ENCODE data around the gene ZNF845.
"Not testable (repeated sequence)": the region's sequence is repeated elsewhere in the genome, so short reads cannot be mapped to it uniquely, and the experiment has no call there.

The ZNF845 gene

DNA sequence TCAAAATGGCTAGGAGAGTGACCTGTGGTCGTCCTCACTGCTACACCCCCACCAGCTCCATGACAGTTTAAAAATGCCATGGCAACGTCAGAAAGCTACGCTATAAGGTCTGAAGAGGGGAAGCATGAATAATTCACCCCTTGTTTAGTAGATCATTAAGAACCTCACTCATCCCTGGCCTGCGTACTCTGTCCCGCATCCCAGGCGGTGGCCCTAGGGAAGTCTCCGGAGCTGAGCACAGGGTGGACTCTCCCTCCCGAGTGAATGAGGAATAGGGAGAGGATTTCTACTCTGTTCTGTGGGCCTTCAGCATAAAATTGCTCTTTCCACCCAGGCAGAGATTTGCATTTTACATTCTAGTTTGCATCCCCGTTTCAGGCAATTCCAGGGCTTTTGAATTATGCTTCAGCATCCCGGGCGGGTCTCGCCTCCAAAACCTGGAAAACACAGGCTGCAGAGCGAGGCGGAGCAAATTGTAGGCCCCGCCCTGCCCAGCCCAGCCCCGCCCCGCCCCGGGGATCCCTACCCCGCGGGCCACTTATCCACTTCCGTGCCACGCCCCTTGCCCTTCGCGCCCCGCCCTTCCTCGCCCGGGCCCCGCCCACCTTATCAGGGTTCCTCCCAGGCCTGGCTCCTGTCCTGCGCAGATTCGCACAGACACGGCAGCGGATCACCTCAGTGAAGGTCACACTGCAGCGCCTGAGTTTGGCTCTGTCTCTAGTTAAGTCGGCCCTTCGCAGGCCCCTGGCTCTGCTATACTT, 24.5 kb downstream of the ZNF845 start:
- H3K4me3 ChIP-seq: no peak overlapping the region
- no peaks in the 10 kb centered on the region for H3K36me3 ChIP-seq (replicated peaks)
- no peaks in the 10 kb centered on the region for H3K27me3 ChIP-seq (ENCODE audit: low read depth)
- no peak for DNase-seq (ENCODE audit: low spot score in 2 of 2)
- in situ Hi-C loops (cut with MboI; ENCODE audit: low sequenced_read_pairs): loop anchor here (25.0 kb wide), 1 partner anchor 671 kb away; no protein-coding TSS in a partner anchor
- H3K4me1 ChIP-seq: no peaks in the 10 kb centered on the region
- peaks cover 6% of the 10 kb centered on the region; the same call in 1 of the 2 replicates for H3K9me3 ChIP-seq

- DNase-seq (ENCODE audit: low spot score in 2 of 2); H3K27me3 ChIP-seq (ENCODE audit: low read depth); H3K4me3 ChIP-seq; H3K36me3 ChIP-seq (replicated peaks); H3K4me1 ChIP-seq; H3K9me3 ChIP-seq: not testable (repeated sequence)
- in situ Hi-C loops (cut with MboI; ENCODE audit: low sequenced_read_pairs): loop anchor here (25.0 kb wide), 1 partner anchor 673 kb away; no protein-coding TSS in a partner anchor
These were observed 26.5 kb downstream of the ZNF845 start for GRCh38 chr19:53360056-53360455.

- Histone ChIP-seq H3K4me1 (no peaks in the 10 kb centered on the region), H3K9me3 (no peaks in the 10 kb centered on the region), H3K27me3 (ENCODE audit: low read depth) (no peaks in the 10 kb centered on the region), H3K4me3 (no peak within 1 kb of the TSS), H3K36me3 (replicated peaks) (no peaks in the 10 kb centered on the region)
- no peak for DNase-seq (ENCODE audit: low spot score in 2 of 2)
- in situ Hi-C loops (cut with MboI; ENCODE audit: low sequenced_read_pairs): loop anchor here (25.0 kb wide), 1 partner anchor 678 kb away; no protein-coding TSS in a partner anchor
These were observed 31.8 kb downstream of the ZNF845 start, which contains the start of gene ZNF525 for GRCh38 chr19:53365134-53365898. TSS of gene ZNF525 (plus strand) at chr19:53365705. CDS start at chr19:53372282, 6,577 bp downstream.

DNA sequence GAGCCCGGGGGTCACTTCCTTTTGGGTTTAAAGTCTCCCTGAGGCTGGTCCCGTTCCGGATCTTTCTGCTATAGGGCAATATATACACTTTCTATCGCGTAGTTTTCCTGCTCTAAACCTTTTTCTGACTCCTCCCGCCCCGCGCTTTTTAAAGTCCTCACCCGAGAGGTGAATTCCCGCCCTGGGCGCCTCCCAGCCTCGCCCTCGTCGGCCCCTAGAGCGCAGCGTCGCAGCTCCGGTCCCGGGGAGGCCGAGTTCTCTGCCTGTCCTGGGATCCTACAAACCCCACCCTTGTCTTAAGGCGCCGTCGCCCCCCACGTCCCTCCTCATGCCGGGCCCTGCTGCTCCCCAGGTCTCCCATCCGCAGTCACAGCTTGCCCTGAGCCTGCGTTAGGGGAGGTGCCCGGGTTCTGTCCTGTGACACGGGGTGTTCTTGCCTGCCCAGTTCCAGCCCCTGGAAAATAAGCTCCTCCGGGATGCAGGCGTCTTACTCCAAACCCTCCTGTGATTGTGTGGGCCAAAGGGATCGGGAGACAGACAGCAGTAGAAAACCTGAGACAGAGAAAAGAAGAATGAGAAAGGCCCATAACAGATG, 32.4 kb downstream of the ZNF845 start:
- H3K4me3 ChIP-seq: no peak overlapping the region
- DNase-seq (ENCODE audit: low spot score in 2 of 2): no peak
- no peaks in the 10 kb centered on the region for H3K4me1 ChIP-seq
- in situ Hi-C loops (cut with MboI; ENCODE audit: low sequenced_read_pairs): loop anchor here (25.0 kb wide), 1 partner anchor 679 kb away; no protein-coding TSS in a partner anchor
- no peaks in the 10 kb centered on the region for H3K36me3 ChIP-seq (replicated peaks)
- no peaks in the 10 kb centered on the region for H3K9me3 ChIP-seq
- no peaks in the 10 kb centered on the region for H3K27me3 ChIP-seq (ENCODE audit: low read depth)

DNA sequence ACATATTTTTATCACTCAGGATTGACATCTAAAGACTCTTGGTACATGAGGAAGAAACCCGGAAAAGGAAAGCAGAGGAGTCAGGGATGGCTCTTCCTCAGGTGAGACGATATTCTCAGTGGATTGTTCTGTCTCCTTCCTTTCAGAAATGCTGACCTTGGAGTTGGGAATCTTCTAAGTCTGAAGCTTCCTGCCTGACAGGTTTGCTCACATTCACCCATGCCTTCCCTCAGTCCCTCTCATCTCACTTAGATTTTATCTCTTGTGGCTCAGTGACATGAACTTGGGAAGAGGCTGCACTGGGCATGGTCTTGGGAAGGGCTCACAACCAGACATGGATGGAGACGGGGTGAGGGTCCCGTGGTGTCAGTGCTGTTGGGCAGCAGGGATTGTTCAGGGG, 38.6 kb downstream of the ZNF845 start:
- H3K4me1 ChIP-seq: no peaks in the 10 kb centered on the region
- no peaks in the 10 kb centered on the region for H3K27me3 ChIP-seq (ENCODE audit: low read depth)
- no peak overlapping the region for H3K4me3 ChIP-seq
- no peaks in the 10 kb centered on the region for H3K9me3 ChIP-seq
- no peak for DNase-seq (ENCODE audit: low spot score in 2 of 2)
- H3K36me3 ChIP-seq (replicated peaks): no peaks in the 10 kb centered on the region
- in situ Hi-C loops (cut with MboI; ENCODE audit: low sequenced_read_pairs): loop anchor here (25.0 kb wide), 1 partner anchor 685 kb away; no protein-coding TSS in a partner anchor

DNA sequence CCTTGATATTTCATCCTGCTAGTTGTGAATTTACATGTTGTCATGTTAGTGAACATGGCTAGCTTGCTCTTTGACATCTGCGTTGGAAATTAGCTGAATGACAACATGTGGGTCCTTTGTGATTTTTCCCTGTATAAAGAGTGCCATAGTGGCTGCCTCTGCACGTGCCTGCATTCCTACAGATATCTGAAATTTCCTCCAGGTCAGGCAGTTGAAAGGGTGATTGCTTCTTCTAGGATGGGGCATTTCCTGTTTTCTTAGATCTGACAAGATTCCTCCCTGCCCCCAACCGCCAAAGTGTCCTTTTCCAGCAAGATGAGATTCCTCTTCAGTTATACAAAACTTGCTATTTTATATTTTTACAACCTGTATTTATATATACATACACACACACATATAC, 40.7 kb downstream of the ZNF845 start:
- H3K4me3 ChIP-seq: no peak overlapping the region
- DNase-seq (ENCODE audit: low spot score in 2 of 2): no peak
- no peaks in the 10 kb centered on the region for H3K9me3 ChIP-seq
- no peaks in the 10 kb centered on the region for H3K27me3 ChIP-seq (ENCODE audit: low read depth)
- in situ Hi-C loops (cut with MboI; ENCODE audit: low sequenced_read_pairs): loop anchor here (25.0 kb wide), 1 partner anchor 687 kb away; no protein-coding TSS in a partner anchor
- no peaks in the 10 kb centered on the region for H3K36me3 ChIP-seq (replicated peaks)
- no peaks in the 10 kb centered on the region for H3K4me1 ChIP-seq

DNA sequence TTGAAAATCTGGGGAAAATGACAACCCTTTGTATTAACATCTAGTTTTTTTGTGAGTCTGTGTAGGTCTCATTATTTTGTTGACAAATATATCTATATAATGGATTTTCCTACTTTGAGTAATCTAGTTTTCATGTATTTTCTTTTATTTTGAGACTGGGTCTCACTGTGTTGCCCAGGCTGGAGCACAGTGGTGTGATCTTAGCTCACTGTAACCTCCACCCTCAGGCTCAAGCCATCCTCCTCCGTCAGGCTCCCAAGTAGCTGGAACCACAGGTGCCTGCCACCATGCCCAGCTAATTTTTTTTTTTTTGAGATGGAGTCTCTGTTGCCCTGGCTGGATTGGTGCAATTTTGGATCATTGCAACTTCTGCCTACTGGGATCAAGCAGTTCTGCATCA, 41.2 kb downstream of the ZNF845 start:
- Histone ChIP-seq H3K36me3 (replicated peaks) (no peaks in the 10 kb centered on the region), H3K27me3 (ENCODE audit: low read depth) (no peaks in the 10 kb centered on the region), H3K4me3 (no peak overlapping the region), H3K4me1 (no peaks in the 10 kb centered on the region), H3K9me3 (no peaks in the 10 kb centered on the region)
- no peak for DNase-seq (ENCODE audit: low spot score in 2 of 2)
- in situ Hi-C loops (cut with MboI; ENCODE audit: low sequenced_read_pairs): loop anchor here (25.0 kb wide), 1 partner anchor 687 kb away; no protein-coding TSS in a partner anchor

DNA sequence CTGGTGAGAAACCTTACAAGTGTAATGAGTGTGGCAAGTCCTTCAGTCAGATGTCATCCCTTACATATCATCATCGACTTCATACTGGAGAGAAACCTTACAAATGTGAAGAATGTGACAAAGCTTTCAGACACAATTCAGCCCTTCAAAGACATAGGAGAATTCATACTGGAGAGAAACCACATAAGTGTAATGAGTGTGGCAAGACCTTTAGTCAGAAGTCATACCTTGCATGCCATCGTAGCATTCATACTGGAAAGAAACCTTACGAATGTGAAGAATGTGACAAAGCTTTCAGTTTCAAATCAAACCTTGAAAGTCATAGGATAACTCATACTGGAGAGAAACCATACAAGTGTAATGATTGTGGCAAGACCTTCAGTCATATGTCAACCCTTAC, 47.8 kb downstream of the ZNF845 start:
- DNase-seq (ENCODE audit: low spot score in 2 of 2): no peak
- H3K36me3 ChIP-seq (replicated peaks): no peaks in the 10 kb centered on the region
- no peaks in the 10 kb centered on the region for H3K4me1 ChIP-seq
- no peak overlapping the region for H3K4me3 ChIP-seq
- in situ Hi-C loops (cut with MboI; ENCODE audit: low sequenced_read_pairs): no loop called here
- no peaks in the 10 kb centered on the region for H3K27me3 ChIP-seq (ENCODE audit: low read depth)
- H3K9me3 ChIP-seq: no peaks in the 10 kb centered on the region; the same call in 1 of the 2 replicates

GRCh38 chr19:53388168-53388567, 54.6 kb downstream of the ZNF845 start:
- no peak for DNase-seq (ENCODE audit: low spot score in 2 of 2)
- H3K9me3 ChIP-seq: no peaks in the 10 kb centered on the region; the same call in 1 of the 2 replicates
- in situ Hi-C loops (cut with MboI; ENCODE audit: low sequenced_read_pairs): no loop called here

DNA sequence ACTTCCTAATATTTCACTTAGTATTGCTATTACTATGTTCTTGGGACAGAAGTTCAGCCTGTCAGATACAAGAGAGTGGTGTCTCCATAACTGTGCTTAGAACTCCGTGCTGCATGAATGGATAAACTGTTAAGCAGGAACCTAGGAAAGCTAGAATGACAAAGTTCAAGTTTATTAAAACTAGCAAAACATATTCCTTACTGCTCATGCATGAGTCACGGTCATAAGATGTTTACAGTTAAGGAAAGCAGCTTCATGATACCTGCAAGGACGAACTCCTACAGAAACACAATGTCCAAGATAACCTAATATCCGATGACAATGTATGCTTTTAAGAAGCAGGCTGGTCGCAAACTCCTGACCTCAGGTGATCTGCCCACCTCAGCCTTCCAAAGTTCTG, 55.4 kb downstream of the ZNF845 start:
- Histone ChIP-seq H3K9me3 (no peaks in the 10 kb centered on the region; the same call in 1 of the 2 replicates), H3K36me3 (replicated peaks) (no peaks in the 10 kb centered on the region), H3K4me3 (no peak overlapping the region), H3K27me3 (ENCODE audit: low read depth) (no peaks in the 10 kb centered on the region), H3K4me1 (no peaks in the 10 kb centered on the region)
- in situ Hi-C loops (cut with MboI; ENCODE audit: low sequenced_read_pairs): no loop called here
- DNase-seq (ENCODE audit: low spot score in 2 of 2): no peak

More at GRCh38 chr19:53388168-53388567, 54.6 kb downstream of the ZNF845 start:
- H3K36me3 ChIP-seq (replicated peaks): no peaks in the 10 kb centered on the region
- no peaks in the 10 kb centered on the region for H3K27me3 ChIP-seq (ENCODE audit: low read depth)
- no peaks in the 10 kb centered on the region for H3K4me1 ChIP-seq
- H3K4me3 ChIP-seq: no peak overlapping the region

DNA sequence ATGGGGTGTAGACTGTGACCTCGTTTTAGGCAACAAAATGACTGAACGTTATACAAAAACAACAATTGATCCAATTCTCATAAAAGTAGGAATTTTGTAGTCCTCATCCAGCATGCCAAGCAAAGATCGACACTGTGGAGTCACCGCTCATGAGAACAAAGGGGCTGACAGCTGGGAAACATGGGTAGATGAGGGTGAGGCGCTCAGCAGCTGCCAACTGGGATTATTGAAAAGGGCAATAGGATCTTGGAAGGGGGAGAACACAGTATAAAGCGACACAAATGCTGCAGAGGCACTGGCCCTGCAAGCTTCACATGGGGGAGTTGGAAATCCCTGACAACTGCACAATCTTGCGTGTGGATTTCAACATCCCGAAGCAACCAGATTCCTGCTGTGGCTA, 56.0 kb downstream of the ZNF845 start:
- Histone ChIP-seq H3K4me3 (no peak overlapping the region), H3K27me3 (ENCODE audit: low read depth) (no peaks in the 10 kb centered on the region), H3K36me3 (replicated peaks) (no peaks in the 10 kb centered on the region), H3K9me3 (no peaks in the 10 kb centered on the region; the same call in 1 of the 2 replicates), H3K4me1 (no peaks in the 10 kb centered on the region)
- no peak for DNase-seq (ENCODE audit: low spot score in 2 of 2)
- in situ Hi-C loops (cut with MboI; ENCODE audit: low sequenced_read_pairs): no loop called here

DNA sequence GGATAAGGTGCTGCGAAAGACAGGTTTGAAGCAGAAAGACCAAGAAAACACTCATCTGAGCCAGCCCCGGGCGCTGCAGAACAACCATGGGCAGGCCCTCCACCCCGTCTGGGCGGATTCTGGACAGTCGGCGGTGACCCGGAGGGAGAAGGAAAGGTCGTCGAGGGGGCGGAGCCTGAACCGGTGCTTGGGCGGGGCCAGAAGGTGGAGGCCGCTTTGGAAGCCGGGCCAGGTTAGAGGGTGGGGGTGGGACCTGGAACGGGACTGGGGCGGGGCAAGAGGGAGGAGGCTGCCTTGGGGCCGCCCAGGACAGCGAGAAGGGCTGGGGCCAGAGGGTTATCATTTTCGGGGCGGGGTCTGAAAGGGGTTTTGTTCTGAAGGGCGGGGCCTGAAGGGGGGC, 56.4 kb downstream of the ZNF845 start:
- H3K36me3 ChIP-seq (replicated peaks): no peaks in the 10 kb centered on the region
- no peak for DNase-seq (ENCODE audit: low spot score in 2 of 2)
- no peaks in the 10 kb centered on the region for H3K27me3 ChIP-seq (ENCODE audit: low read depth)
- H3K4me3 ChIP-seq: no peak overlapping the region
- no peaks in the 10 kb centered on the region for H3K4me1 ChIP-seq
- in situ Hi-C loops (cut with MboI; ENCODE audit: low sequenced_read_pairs): no loop called here
- H3K9me3 ChIP-seq: no peaks in the 10 kb centered on the region; the same call in 1 of the 2 replicates

DNA sequence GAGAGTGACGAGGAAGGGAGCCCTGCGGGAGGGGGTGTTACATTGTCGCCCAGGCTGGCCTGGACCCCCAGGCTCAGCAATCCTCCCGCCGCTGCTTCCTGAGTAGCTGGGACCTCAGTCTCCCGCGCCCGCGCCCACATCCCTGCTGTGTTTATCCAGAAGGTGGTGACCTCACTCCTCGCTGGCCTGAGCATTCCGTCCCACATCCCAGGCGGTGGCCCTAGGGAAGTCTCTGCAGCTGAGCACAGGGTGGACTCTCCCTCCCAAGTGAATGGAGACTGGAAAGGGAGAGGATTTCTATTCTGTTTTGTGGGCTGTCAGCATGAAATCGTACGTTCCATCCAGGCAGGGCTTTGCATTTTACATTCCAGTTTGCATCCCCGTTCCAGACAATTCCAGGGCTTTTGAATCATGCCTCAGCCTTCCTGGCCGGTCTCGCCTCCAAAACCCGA, 61.0 kb downstream of the ZNF845 start:
- Histone ChIP-seq H3K9me3 (no peaks in the 10 kb centered on the region; the same call in 1 of the 2 replicates), H3K4me1 (peaks cover 6% of the 10 kb centered on the region), H3K27me3 (ENCODE audit: low read depth) (no peaks in the 10 kb centered on the region), H3K4me3 (peak overlapping the region; percentile 78; the same call in 1 of the 2 replicates), H3K36me3 (replicated peaks) (peaks cover 13% of the 10 kb centered on the region)
- DNase-seq (ENCODE audit: low spot score in 2 of 2): no peak
- in situ Hi-C loops (cut with MboI; ENCODE audit: low sequenced_read_pairs): no loop called here
